Activated CD8-positive, alpha-beta T cell treated with anti-CD3 and anti-CD28 coated beads, Interleukin-2, amount 10 ng/mL, durations not matched to agents 7 days and 5 days (primary cell): ENCODE measurements around the gene RNASEH2B. TPM values are rescaled to one million over a fixed set of nuclear protein-coding genes. Genes with fewer than 3 reads are reported as not detected.
A peak's percentile ranks its signal among the peaks of the same experiment; 100 is the strongest.

Experiments
- ATAC-seq: fragments of 150-1000 bp; cut with Tn5 transposase; one replicate; pipeline ENCODE4 v1.10.0; 2021; ENCODE audit warnings: moderate library complexity
- CTCF ChIA-PET: fragments of 350-600 bp; sonication (Branson Sonifier 250); formaldehyde crosslinking; loops from one replicate; lab custom pipeline; 2021; ENCODE audit warnings: antibody characterized with exemption; lab: Charles Lee
- POLR2A ChIA-PET: fragments of 350-600 bp; sonication (Branson Sonifier 250); formaldehyde crosslinking; loops from one replicate; lab custom pipeline; 2021; ENCODE audit warnings: antibody characterized with exemption; lab: Charles Lee
- DNase-seq: peaks from one replicate; pipeline ENCODE4 v3.0.0-alpha.2; 2020
- H3K27ac Mint-ChIP-seq: one replicate; pipeline ENCODE4 v1.8.0; 2021; ENCODE audit warnings: mild to moderate bottlenecking, mixed read lengths
- H3K27me3 Mint-ChIP-seq: one replicate; pipeline ENCODE4 v1.8.0; 2021; ENCODE audit warnings: low read depth, mixed read lengths
- H3K36me3 Mint-ChIP-seq: one replicate; pipeline ENCODE4 v1.8.0; 2021; ENCODE audit warnings: low read depth, mixed read lengths
- H3K4me1 Mint-ChIP-seq: one replicate; pipeline ENCODE4 v1.8.0; 2021; ENCODE audit warnings: low read depth, mixed read lengths
- H3K4me3 Mint-ChIP-seq: one replicate; pipeline ENCODE4 v1.8.0; 2021; ENCODE audit warnings: mild to moderate bottlenecking, mixed read lengths
- H3K9me3 Mint-ChIP-seq: one replicate; pipeline ENCODE4 v1.8.0; 2022; ENCODE audit warnings: mixed read lengths; ENCODE audit not compliant: insufficient read depth
- total RNA-seq, 2 experiments: library from RNA; stranded (reverse); gene quantifications; one replicate each; pipeline ENCODE4 v1.2.3, GENCODE V29; 2021

Gene RNASEH2B
- total RNA-seq, 2 experiments from 2014 or later: 105 to 107 TPM

DNA sequence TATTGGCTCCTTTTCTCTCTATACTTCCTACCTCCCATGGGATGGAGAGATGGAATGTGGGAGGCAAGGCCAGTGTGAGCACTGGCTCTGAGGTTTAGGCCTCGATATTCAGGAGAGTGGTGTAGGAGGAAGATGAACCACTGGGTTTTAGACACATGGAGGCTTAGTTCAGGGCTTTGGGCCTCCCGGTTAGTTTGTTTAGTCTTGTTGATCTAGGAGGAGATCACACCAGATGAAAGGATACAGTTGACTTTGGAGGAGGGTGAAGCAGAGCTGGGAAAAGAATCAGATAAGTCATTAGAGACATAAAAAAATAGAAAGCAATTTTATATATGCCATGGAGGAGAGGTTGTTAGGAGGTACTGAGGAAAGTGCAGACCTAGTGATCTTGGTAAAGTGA lies 30.9 kb downstream of the RNASEH2B start:
- no peak for ATAC-seq
- POLR2A ChIA-PET: no interaction called here

GRCh38 chr13:50941146-50941545 lies 31.6 kb downstream of the RNASEH2B start:
- H3K4me3 Mint-ChIP-seq: no peak overlapping the region
- POLR2A ChIA-PET: no interaction called here
- no peaks in the 10 kb centered on the region for H3K27me3 Mint-ChIP-seq
- DNase-seq (no peak), ATAC-seq (no peak)
- peaks cover 69% of the 10 kb centered on the region for H3K36me3 Mint-ChIP-seq
- CTCF ChIA-PET: no interaction called here
- H3K4me1 Mint-ChIP-seq: no peaks in the 10 kb centered on the region
- no peaks in the 10 kb centered on the region for H3K9me3 Mint-ChIP-seq
- peak overlapping the region; percentile 50 for H3K27ac Mint-ChIP-seq

More for the DNA sequence above, 30.9 kb downstream of the RNASEH2B start:
- no peak for DNase-seq
- Mint-ChIP-seq H3K9me3 (no peaks in the 10 kb centered on the region), H3K27ac (no peak overlapping the region), H3K36me3 (peaks cover 74% of the 10 kb centered on the region), H3K4me1 (no peaks in the 10 kb centered on the region), H3K4me3 (no peak overlapping the region), H3K27me3 (no peaks in the 10 kb centered on the region)
- CTCF ChIA-PET: no interaction called here

GRCh38 chr13:50942630-50943311 lies 33.2 kb downstream of the RNASEH2B start:
- POLR2A ChIA-PET: no interaction called here
- no peak for ATAC-seq
- Mint-ChIP-seq H3K27ac (no peak overlapping the region), H3K4me3 (no peak overlapping the region), H3K4me1 (no peaks in the 10 kb centered on the region), H3K9me3 (no peaks in the 10 kb centered on the region), H3K36me3 (peaks cover 69% of the 10 kb centered on the region), H3K27me3 (no peaks in the 10 kb centered on the region)
- DNase-seq: no peak
- CTCF ChIA-PET: interaction anchor here (0.6 to 0.8 kb wide), 2 partner anchors 10 to 348 kb away, joined by 3 read pairs; no protein-coding TSS in a partner anchor

GRCh38 chr13:50945669-50946068 lies 36.1 kb downstream of the RNASEH2B start:
- Mint-ChIP-seq H3K4me3 (no peak overlapping the region), H3K36me3 (peaks cover 74% of the 10 kb centered on the region), H3K27me3 (no peaks in the 10 kb centered on the region), H3K9me3 (no peaks in the 10 kb centered on the region), H3K27ac (no peak overlapping the region), H3K4me1 (no peaks in the 10 kb centered on the region)
- ChIA-PET POLR2A (interaction anchor here (0.6 kb wide), 1 partner anchor 121 kb away, joined by 3 read pairs; no protein-coding TSS in a partner anchor), CTCF (no interaction called here)
- DNase-seq (no peak), ATAC-seq (no peak)

- ChIA-PET CTCF (interaction anchor here (0.9 kb wide), 1 partner anchor 84 kb away, joined by 3 read pairs; no protein-coding TSS in a partner anchor), POLR2A (no interaction called here)
- Mint-ChIP-seq H3K27ac (no peak overlapping the region), H3K4me1 (no peaks in the 10 kb centered on the region), H3K36me3 (peaks cover 69% of the 10 kb centered on the region), H3K27me3 (no peaks in the 10 kb centered on the region), H3K9me3 (no peaks in the 10 kb centered on the region), H3K4me3 (no peak overlapping the region)
- no peak for DNase-seq
- ATAC-seq: no peak
These were observed 39.0 kb downstream of the RNASEH2B start for GRCh38 chr13:50948601-50949000.

GRCh38 chr13:50950849-50951248 lies 41.3 kb downstream of the RNASEH2B start:
- Mint-ChIP-seq H3K4me3 (no peak overlapping the region), H3K27ac (no peak overlapping the region), H3K27me3 (no peaks in the 10 kb centered on the region), H3K9me3 (no peaks in the 10 kb centered on the region), H3K36me3 (peaks cover 57% of the 10 kb centered on the region), H3K4me1 (no peaks in the 10 kb centered on the region)
- DNase-seq (no peak), ATAC-seq (no peak)
- ChIA-PET CTCF (no interaction called here), POLR2A (no interaction called here)

- H3K36me3 Mint-ChIP-seq: peaks cover 55% of the 10 kb centered on the region
These were observed 41.8 kb downstream of the RNASEH2B start for GRCh38 chr13:50951366-50951765.

DNA sequence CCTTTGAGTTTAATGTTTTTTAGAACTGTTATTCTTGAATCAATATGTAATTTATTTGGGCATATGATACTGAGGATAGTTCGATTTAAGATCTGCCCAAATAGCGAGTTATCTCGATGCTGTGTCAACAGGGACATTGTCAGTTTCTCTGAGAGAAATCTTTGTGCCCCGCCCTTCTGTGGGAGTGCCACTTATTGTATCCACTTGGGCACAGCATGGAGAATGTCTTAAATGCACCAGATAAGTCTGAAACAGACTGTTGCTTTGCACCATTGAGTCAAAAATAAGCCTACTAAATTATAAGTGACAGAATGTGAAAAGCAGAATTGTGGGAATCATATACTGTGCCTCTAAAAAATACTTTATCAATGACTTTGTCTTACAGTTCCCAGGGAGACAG lies 45.6 kb downstream of the RNASEH2B start:
- Mint-ChIP-seq H3K9me3 (no peaks in the 10 kb centered on the region), H3K4me1 (peaks cover 4% of the 10 kb centered on the region), H3K36me3 (peaks cover 41% of the 10 kb centered on the region), H3K27ac (no peak overlapping the region), H3K27me3 (no peaks in the 10 kb centered on the region), H3K4me3 (no peak overlapping the region)
- DNase-seq: no peak
- ATAC-seq: no peak
- ChIA-PET POLR2A (no interaction called here), CTCF (interaction anchor here (0.6 to 0.7 kb wide), 2 partner anchors 11 to 166 kb away, joined by 3 read pairs; no protein-coding TSS in a partner anchor)

More at GRCh38 chr13:50951366-50951765, 41.8 kb downstream of the RNASEH2B start:
- Mint-ChIP-seq H3K4me1 (no peaks in the 10 kb centered on the region), H3K9me3 (no peaks in the 10 kb centered on the region), H3K27me3 (no peaks in the 10 kb centered on the region), H3K4me3 (no peak overlapping the region), H3K27ac (no peak overlapping the region)
- POLR2A ChIA-PET: no interaction called here
- DNase-seq: no peak
- CTCF ChIA-PET: no interaction called here
- ATAC-seq: no peak

DNA sequence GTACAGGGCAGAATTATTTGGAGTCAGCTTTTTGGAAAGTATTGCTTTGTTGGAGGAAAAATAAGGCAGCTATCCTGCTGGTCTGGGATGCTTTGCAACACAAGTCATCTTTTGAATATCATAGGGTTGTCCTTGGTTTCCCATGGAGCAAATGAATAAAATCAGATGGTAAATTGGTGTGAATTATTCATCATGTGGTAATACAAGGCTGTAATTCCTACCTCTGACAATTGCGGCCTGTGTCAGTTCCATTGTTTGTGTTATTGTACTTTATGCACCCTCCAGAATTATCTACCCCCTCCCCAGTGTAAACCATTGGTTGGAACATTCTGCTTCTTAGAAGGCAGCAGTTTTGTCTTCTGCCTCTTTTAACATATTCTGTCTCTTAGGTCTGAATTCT lies 46.2 kb downstream of the RNASEH2B start:
- Mint-ChIP-seq H3K4me1 (peaks cover 4% of the 10 kb centered on the region), H3K27me3 (no peaks in the 10 kb centered on the region), H3K9me3 (no peaks in the 10 kb centered on the region), H3K4me3 (no peak overlapping the region), H3K36me3 (peaks cover 38% of the 10 kb centered on the region), H3K27ac (no peak overlapping the region)
- no peak for ATAC-seq
- CTCF ChIA-PET: interaction anchor here (0.6 kb wide), 1 partner anchor 10 kb away, joined by 3 read pairs; no protein-coding TSS in a partner anchor
- POLR2A ChIA-PET: no interaction called here
- no peak for DNase-seq

DNA sequence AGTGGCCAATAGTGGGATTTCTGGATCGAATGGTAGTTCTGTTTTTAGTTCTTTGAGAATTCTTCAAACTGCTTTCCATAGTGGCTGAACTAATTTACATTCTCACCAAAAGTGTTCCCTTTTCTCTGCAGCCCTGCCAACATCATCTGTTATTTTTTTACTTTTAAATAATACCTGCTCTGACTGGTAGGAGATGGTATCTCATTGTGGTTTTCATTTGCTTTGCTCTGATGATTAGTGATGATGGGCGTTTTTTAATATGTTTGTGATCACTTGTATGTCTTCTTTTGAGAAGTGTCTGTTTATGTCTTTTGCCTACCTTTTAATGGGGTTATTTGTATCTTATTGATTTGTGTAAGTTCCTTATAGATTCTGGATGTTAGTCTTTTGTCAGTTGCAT lies 48.0 kb downstream of the RNASEH2B start:
- no peak overlapping the region for H3K27ac Mint-ChIP-seq
- no peaks in the 10 kb centered on the region for H3K9me3 Mint-ChIP-seq
- H3K27me3 Mint-ChIP-seq: no peaks in the 10 kb centered on the region
- peaks cover 4% of the 10 kb centered on the region for H3K4me1 Mint-ChIP-seq
- peaks cover 44% of the 10 kb centered on the region for H3K36me3 Mint-ChIP-seq
- ChIA-PET CTCF (interaction anchor here (1.2 to 1.5 kb wide), 2 partner anchors 10 to 112 kb away, joined by 3 to 4 read pairs; no protein-coding TSS in a partner anchor), POLR2A (no interaction called here)
- H3K4me3 Mint-ChIP-seq: no peak overlapping the region
- DNase-seq (no peak), ATAC-seq (no peak)

- Mint-ChIP-seq H3K27ac (peak overlapping the region; percentile 63), H3K4me1 (peaks cover 6% of the 10 kb centered on the region), H3K27me3 (no peaks in the 10 kb centered on the region), H3K4me3 (no peak overlapping the region), H3K9me3 (no peaks in the 10 kb centered on the region), H3K36me3 (peaks cover 57% of the 10 kb centered on the region)
- DNase-seq (peak; percentile 49), ATAC-seq (peak; percentile 47)
- POLR2A ChIA-PET: no interaction called here
- CTCF ChIA-PET: interaction anchor here (1.0 to 2.1 kb wide), 3 partner anchors 9 to 52 kb away, joined by 3 to 4 read pairs (median 4); no protein-coding TSS in a partner anchor
These were observed 60.1 kb downstream of the RNASEH2B start for GRCh38 chr13:50969691-50970090.

DNA sequence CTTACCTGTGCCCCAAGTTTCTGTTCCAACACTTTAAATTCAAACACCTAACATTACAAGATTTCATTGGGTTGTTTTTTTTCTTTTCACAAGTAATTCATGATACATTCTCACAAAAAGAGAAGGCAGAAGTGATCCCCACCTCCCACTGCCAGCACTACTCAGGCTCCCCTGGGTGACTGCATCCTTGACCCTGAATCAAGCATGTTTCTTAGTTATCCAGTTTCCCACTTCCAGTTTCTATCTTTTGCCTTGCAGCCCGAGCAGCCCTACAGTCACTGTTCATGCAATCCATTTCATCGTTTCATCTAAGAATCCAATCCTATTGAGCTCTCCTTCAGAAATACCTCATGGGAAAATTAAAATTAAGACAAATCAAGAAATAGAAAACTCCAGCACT lies 61.4 kb downstream of the RNASEH2B start:
- Mint-ChIP-seq H3K4me1 (peaks cover 6% of the 10 kb centered on the region), H3K9me3 (no peaks in the 10 kb centered on the region), H3K4me3 (no peak overlapping the region), H3K36me3 (peaks cover 56% of the 10 kb centered on the region), H3K27ac (no peak overlapping the region), H3K27me3 (no peaks in the 10 kb centered on the region)
- ATAC-seq (no peak), DNase-seq (no peak)
- ChIA-PET CTCF (interaction anchor here (1.0 kb wide), 1 partner anchor 98 kb away, joined by 3 read pairs; no protein-coding TSS in a partner anchor), POLR2A (no interaction called here)
